HL-60 (cell line): ENCODE data around the gene PGAP1.

Experiments
- DNase-seq, 2 experiments: peaks; one replicate each; pipeline ENCODE4 v3.0.0-alpha.2; 2010 to 2020; ENCODE audit warnings: low read depth in 1 of 2, low spot score in 1 of 2
- H3K27ac ChIP-seq: fragments of 250-450 bp; sonication (Bioruptor Pico); replicated peaks from 2 replicates; pipeline ENCODE4 v1.5.1; 2020; ENCODE audit warnings: mild to moderate bottlenecking, moderate library complexity
- H3K27me3 ChIP-seq: fragments of 250-450 bp; sonication (Bioruptor Pico); 2 replicates; pipeline ENCODE4 v1.5.1; 2021; ENCODE audit warnings: mild to moderate bottlenecking, moderate library complexity; ENCODE audit not compliant: insufficient read depth, poor library complexity, severe bottlenecking
- H3K4me3 ChIP-seq: replicated peaks from 2 replicates; pipeline ENCODE4 v1.5.1; 2011; ENCODE audit warnings: mild to moderate bottlenecking, control low read depth, low read length; ENCODE audit not compliant: insufficient read depth
- CTCF ChIP-seq: IDR thresholded peaks from one replicate; pipeline ENCODE4 v1.5.1; 2011; ENCODE audit warnings: low read length, control low read depth, inconsistent platforms; ENCODE audit not compliant: insufficient read depth
- GABPA ChIP-seq: IDR thresholded peaks from 2 replicates; pipeline ENCODE4 v1.6.1; 2012; ENCODE audit warnings: low read depth
- POLR2AphosphoS5 ChIP-seq: IDR thresholded peaks from 2 replicates; pipeline ENCODE4 v1.6.1; 2012; ENCODE audit warnings: low read depth
- REST ChIP-seq: IDR thresholded peaks from 2 replicates; pipeline ENCODE4 v1.6.1; 2012; ENCODE audit warnings: low read depth; ENCODE audit not compliant: insufficient replicate concordance
- SPI1 ChIP-seq: IDR thresholded peaks from 2 replicates; pipeline ENCODE4 v1.6.1; 2012; ENCODE audit warnings: low read depth, mild to moderate bottlenecking, borderline replicate concordance

Gene PGAP1

GRCh38 chr2:196963043-196963442, 36.5 kb upstream of the PGAP1 start:
- TF ChIP-seq CTCF, result no peak
- TF ChIP-seq REST, result no peak
- TF ChIP-seq GABPA, result no peak
- no peak for TF ChIP-seq POLR2AphosphoS5
- TF ChIP-seq SPI1, result no peak
- no peak overlapping the region for H3K27ac ChIP-seq
- no peak for DNase-seq
- H3K27me3 ChIP-seq, result no peaks in the 10 kb centered on the region
- H3K4me3 ChIP-seq, result no peak overlapping the region

GRCh38 chr2:196962325-196962724, 35.8 kb upstream of the PGAP1 start:
- H3K27me3 ChIP-seq, result no peaks in the 10 kb centered on the region
- no peak for DNase-seq
- TF ChIP-seq CTCF, result no peak
- no peak for TF ChIP-seq SPI1
- TF ChIP-seq POLR2AphosphoS5, result no peak
- no peak for TF ChIP-seq GABPA
- no peak for TF ChIP-seq REST
- no peak overlapping the region for H3K4me3 ChIP-seq
- H3K27ac ChIP-seq, result no peak overlapping the region

GRCh38 chr2:196961889-196962288, 35.4 kb upstream of the PGAP1 start:
- Histone ChIP-seq H3K27me3 (no peaks in the 10 kb centered on the region), H3K4me3 (no peak overlapping the region), H3K27ac (no peak overlapping the region)
- TF ChIP-seq REST (no peak), SPI1 (no peak), POLR2AphosphoS5 (no peak), GABPA (no peak), CTCF (no peak)
- DNase-seq, result no peak
